ENCODE data around the gene ATP2B3. TPM values are rescaled to one million over a fixed set of nuclear protein-coding genes. Genes with fewer than 3 reads are reported as not detected.

The ATP2B3 gene
- total RNA-seq, 1 donor from 2014 or later = not detected

DNA sequence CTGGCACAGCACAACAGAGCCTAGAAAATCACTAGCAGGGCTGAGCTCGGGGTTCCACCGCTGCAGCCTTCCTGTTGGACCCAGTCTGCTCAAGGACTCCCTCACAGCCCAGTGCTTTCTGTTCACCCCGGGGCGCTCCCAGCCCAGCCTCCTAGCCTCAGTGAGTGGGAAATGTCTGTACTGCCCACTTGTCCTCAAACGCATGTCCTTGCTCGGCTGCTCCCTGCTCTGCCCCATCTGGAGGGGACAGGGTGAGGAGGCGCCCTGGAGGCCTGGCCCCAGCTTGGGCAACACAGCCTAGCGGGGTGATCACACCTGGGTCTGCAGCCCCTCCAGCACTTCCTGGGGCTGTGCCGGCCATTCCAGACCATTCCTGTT is 93.4 kb downstream of the ATP2B3 start:
- no peak for DNase-seq (ENCODE audit: low read depth, low spot score)

DNA sequence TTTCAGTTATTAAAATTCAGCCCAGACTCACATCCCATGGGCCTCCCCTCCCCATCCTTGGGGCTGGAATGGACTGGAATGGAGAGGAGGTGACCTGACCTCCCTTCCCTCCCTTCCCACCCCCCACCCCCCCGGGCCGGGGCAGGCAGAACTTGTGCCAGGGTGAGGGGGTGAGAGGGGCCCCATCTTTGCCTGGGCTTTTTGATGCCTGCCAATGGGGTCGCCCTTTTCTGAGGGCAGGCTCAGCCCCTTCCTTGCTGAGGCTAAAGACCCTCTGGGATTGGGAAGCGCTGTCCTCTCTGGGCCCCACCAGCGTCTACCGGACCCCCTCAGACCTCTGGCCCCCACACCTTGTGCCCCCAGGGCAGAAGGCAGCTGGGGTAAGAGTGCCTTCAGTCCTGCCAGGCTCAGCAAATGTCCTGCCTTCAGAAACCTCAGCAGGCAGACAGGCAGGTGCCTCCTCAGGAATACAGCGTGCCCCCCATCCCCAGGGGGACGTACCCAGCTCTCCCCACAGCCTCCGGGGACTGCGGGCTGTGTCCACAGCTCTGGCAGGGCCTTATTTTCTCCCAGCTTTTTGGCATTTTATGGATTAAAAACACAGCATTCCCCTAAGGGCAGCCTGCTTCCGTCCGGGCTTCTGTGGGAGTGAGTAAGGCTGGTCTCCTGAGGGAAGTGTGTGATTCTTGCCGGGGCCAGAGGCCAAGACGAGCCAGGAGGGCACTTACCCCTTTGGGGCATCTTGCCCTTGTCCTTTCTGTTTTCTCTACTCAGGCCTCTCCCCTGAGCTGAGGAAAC is 94.1 kb downstream of the ATP2B3 start:
- DNase-seq (ENCODE audit: low read depth, low spot score) = no peak

DNA sequence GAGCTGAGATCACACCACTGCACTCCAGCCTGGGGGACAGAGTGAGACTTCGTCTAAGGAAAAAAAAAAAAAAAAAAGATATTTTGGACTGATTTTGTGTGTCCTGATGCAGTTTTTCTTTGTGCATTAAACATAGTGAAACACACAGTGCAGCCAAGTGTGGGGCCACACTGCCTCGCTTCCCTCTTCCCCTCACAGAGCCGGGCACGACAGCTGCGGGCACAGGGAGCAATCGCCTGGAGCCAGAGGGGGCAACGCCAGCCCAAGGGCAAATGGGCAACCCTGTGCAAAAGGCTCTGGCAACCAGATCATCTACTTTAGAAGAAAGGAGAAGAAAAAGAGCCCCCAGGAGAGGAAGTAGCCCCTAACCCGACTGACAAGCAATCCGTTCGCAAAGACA is 95.0 kb downstream of the ATP2B3 start:
- DNase-seq (ENCODE audit: low read depth, low spot score) = no peak

DNA sequence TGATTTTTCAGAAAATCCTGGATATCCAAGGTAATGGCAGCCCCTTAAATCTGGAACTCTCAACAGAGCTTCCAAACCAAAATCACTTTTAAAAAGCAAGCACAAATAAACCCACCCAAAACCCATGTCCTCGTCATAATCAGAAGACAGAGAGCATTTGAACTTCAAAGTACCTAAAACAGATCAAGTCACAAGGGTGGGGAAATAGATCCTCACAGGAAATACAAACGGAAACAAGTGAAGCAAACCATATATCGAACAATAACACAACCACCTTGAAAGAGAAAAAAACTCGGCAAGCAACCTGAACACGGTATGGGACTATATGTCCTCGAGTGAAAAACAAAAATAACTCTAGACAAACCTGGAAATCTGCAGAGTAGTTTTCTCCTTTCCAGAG is 97.4 kb downstream of the ATP2B3 start:
- no peak for DNase-seq (ENCODE audit: low read depth, low spot score)

DNA sequence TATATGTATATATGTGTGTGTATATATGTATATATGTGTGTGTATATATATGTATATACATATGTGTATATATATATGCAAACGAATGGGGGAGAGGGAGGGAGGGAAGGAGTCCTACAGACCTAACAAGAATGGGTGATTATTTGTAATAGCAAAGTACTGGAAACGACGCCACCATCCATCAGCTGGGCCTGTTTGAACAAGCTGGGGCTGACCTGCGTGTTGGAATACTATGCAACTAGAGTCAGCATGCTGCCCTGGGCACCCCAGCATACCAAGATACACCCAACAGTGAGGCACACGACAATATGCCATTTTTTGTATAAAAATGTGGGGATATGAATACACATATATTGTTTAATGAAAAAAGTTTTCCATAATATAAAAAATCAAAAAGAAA is 103.1 kb downstream of the ATP2B3 start:
- no peak for DNase-seq (ENCODE audit: low read depth, low spot score)

DNA sequence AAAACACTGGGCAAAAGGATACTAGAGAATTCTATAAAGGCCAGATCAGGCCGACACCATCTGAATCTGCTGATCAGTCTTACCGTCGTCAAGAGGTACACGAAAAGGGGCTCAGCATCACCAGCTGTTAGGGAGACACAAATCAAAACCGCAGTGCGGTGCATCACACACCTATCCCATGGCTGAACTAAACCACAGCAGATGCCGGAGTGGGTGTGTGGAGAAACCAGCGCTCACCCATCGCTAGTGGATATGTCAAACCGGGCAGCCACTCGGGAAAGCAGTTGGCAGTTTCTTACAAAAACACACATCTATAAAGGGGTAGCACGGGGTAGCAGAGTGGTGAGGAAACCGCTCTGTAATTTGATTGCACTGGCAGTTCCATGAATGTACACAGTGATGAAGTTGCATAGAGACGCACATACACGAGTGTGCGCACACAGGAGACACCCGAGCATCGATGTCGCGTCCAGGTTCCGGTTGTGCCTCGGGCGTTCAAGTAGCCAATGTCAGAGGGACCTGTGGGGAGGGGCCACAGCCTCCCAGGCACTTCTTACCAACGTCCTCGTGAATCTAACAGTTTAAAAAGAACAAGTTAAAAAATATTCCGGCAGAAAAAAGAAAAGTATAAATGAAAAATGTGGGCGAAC is 104.6 kb downstream of the ATP2B3 start:
- DNase-seq (ENCODE audit: low read depth, low spot score) = no peak

DNA sequence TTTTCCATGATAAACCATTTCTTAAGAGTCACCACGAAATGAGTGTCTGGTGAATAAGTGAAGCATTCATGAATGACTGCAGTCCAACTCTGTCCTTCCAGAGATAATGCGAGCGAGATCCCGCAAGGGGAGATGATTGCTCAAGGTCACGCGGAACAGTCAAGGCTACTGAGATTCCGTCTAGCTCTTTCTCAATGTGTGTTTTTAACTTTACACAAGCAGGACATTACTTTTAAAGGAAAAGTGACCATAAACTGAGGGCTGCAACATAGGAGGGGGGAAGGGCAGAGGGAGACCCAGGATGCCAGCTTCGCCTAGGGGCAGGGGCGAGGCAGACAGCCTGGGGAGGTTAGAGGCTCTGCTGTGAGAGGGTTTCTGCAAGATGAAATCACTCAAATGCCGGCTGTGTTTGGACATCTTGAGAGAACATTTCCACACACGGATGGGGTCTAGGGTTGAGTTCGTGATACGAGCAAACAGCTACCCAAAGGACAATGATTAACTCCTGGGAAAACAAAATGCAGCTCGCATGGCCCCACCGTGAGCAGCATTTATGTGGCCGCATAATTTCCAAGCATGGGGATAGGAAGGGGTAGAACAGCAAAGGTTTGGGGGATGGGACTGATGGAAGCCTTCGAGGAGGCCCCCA is 105.3 kb downstream of the ATP2B3 start:
- no peak for DNase-seq (ENCODE audit: low read depth, low spot score)

DNA sequence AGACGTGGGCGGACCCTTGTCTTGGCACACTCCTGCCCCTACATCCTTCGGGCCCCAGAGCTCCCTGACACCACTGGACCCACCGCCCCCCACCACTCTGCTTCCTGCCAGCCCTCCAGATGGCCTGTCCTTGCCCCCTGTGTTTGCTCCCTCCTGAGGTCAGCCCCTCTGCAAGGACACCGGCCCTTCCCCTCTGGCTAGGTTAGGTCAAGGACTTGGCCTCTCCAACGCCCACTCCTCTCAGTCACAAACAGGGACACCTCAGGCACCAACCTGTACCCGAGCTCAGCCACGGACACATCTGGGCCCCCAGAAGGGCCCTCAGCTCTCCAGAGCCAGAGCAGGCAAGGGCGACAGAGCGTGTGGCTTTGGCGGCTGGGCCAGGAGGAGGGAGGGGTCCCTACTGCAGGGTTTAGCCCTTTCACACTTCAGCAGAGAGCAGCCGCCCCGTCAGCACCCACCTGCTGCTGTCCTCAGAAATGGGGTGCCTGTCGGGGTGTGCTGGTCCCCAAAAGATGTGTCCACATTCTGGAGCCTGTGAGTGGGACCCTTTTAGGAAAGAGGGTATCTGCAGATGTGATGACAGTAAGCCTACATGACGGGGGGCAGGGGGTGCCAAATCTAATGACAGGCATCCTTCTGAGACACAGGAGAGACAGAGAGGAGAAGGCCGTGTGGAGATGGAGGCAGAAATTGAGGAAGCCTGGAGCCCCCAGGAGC is 106.0 kb downstream of the ATP2B3 start:
- DNase-seq (ENCODE audit: low read depth, low spot score) = no peak

DNA sequence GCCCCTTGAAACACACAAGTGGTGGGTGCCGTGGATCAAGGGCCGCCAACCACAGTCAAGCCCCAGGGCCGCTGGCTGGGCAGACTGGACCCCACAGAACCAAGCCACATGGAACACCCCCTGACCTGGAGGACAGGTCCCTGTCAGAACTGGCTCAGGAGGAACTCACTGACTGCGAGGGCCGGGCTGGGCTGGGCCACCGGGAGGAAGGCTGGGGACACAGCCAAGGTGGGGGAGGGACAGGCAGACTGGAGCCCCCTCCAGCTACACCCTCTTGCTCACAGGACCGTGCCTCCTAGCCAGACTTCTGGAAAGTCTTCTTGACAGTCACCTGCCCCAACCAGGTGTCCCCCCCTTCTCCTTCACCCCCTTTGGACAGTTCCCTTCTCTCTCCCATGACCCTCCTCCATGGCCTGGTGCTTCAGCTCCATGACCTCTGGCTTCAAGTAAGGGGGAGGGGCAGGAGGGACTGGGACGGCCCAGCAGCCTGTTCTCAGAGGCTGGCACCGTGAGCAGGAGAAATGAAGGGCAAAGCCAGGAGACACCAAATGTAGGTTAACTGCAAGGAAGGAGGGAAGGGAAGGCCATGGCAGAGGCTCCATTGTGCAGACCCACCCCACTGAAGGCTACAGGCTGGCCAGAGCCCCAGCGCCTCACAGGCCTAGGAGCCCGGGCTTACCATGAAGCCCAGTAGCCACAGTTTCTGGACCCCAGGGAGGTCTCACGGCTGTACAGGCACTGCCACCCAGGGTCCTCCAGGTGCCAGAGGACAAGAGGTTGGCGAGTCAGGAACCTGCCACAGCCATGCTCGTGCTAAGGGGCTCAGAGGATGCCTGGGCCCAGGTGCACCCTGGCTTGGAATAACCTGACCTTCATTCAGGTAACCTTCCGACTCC is 107.0 kb downstream of the ATP2B3 start:
- DNase-seq (ENCODE audit: low read depth, low spot score) = no peak

DNA sequence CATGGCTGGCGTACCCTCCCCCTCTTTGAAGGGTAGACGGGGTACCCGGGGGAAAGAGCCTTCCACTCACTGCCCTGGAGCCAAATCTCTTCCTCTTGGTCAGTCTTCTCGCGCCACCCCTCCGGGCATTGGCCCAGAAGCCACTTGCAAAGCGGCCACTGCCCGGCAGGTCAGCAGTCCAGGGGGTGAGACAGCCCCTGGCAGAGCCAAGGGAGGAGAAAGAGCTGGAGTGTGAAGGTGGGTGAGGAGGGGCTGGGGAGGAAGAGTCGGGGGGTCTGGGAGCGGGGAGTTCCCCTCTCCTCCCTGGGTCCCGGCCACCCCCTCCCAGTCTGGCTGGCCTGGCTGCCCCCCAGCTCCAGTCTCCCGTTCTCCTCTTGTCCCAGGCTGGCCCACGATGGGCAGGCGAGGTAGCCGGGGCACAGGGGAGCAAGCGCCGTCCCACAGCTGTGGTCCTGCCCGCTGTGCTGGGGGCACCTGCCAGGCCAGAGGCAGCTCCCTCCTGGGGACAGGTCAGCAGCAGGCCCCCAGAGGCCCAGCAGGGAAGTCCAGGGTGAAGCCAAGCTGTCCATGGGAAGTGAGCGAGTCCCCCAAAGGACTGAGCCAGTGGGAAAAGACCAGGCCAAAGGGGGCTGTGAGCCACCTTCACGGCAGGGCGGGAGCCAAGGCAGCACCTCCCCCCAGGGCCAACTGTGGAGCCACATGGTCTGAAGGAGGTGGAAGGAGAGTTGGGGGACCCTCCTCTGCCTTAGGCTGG is 108.0 kb downstream of the ATP2B3 start:
- no peak for DNase-seq (ENCODE audit: low read depth, low spot score)

DNA sequence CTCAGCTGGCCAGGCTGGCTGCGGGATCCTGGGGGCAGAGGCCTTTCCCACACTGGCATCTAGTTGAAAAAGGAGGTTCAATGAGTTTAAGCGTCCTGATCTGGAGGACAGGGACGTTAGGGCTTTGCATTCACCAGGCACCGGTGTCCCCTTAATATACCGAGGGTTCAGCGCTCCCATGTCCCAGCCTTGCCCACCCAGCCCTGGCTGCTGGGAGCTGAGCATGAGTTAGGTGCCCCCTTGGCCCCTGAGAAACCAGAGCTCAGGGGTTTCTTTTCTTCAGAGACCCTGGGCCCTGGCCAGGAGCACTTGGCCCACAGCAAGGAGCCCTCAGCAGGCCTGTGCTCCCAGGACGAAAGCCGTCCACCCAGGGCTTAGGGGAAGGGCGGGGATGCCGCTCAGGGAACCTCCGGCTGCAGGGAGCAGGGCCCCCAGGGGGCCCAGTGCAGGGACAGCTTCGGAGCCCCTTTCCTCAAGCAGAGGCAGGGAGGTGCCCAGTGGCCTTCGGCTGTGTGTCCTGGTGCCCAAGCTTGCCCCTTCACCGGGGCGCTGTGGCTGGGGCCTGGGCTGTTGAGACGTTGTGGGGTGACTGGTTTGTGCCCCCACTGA is 108.7 kb downstream of the ATP2B3 start:
- no peak for DNase-seq (ENCODE audit: low read depth, low spot score)

DNA sequence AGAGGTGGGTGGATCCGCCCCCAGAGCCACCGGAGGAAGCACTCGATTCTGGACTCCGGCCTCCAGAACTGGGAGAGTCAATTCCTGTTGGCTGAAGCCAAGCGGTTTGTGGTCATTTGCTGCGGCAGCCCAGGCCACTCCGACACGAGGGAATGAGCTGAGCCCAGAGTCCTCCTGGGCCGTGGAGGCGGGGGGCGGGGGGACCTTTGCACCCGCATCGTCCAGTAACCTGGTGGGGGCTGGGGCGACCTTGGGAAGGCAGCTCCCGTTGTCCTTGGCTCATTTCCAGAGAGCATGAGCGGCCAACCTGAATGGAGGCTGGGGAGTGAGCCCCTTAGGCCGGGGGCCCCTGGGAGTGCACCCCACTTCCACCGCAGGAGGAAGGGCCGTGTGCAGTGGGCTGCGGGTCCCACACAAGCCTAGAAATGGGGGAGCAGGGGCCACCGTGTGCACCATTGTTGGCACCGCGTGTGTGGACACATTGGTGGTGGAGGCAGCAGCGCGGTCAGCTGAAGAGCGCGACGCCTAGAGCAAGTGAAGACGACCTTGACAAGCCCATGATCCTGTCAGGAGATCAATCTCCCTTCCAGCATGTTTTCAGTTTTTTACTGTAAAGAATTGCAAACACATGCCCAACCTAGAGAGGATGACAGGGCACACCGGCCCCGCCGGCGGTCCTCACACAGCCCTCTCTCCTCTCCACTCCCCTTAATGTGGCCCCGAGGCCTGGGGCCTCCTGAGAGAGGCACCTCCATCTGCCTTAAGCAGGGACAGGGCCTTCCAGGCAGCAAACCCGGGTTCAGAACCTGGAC is 109.6 kb downstream of the ATP2B3 start:
- DNase-seq (ENCODE audit: low read depth, low spot score) = no peak

DNA sequence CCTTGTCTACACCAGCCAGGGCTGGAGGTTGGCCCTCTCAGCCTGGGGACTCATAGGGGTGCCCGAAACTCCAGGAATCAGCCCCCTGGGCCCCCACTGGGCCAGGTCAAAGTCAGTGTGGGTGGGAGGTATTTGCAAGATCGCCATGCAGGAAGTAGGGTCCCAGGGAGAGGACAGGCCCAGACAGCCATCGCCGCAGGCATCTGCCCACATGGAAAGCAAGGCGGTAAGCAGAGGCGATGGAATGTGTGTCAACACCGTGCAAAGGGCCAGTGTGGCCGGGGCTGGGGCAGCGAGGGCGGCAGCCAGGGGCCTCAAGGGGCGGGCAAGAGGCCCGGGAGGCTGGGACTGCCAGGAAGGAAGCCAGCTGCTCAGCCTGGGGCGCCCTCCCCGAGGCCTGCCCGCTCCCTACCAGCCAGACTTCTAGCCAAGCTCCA is 110.3 kb downstream of the ATP2B3 start:
- no peak for DNase-seq (ENCODE audit: low read depth, low spot score)

DNA sequence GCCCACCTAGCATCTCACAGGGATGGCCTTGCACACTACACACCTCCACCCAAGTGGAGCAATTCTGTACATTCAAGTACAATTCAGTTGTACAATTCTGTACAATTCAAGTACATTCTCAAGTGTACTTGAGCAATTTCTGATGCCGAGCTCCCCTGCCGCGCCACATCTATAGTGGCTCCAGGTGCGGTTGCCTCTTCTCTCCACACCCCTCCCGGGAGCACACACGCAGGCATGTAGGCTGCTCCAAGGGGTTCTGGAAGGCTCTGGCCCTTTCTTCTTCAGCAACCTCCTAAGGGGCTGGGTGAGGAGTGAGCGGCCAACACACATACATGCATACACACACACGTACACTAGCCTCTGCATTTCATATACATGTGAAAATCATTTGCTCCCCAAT is 110.7 kb downstream of the ATP2B3 start:
- DNase-seq (ENCODE audit: low read depth, low spot score) = no peak

DNA sequence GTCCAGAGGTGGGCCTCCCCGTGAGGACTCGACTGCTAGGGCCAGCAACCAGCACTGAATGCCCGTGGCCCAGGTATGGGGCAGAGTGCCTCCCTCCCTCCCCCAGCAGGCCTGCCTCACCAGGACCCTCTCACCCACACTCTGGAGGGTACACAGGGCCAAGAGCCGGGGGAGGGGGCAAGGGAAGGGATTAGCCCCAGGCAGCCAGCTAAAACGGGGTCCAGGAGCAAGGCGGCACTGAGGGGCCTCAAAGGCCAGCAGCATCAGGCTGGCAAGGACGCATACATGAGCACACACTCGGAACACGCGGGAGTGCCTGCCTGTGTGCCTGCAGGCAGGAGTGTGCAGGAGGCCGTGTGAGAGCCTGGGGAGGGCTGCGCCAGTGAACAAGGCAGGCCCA is 111.2 kb downstream of the ATP2B3 start:
- no peak for DNase-seq (ENCODE audit: low read depth, low spot score)

DNA sequence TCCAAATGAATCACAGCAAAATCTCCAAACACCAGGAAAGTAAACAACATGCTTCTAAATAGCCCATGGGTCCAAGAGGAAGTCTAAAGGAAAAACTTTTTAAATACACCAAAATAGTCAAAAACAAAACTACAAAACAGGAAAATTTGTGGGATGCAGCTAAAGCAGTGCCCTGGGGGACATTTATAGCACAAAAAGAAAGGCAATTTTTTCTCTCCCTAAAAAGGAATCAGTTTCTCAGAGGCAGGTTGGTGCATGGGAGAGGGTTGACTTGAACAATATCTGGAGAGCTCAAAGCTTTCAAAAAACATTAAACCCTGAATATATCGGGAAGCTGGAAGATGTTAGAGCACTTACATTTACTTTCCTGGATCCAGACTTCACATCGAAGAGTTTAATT is 113.9 kb downstream of the ATP2B3 start:
- DNase-seq (ENCODE audit: low read depth, low spot score) = no peak

DNA sequence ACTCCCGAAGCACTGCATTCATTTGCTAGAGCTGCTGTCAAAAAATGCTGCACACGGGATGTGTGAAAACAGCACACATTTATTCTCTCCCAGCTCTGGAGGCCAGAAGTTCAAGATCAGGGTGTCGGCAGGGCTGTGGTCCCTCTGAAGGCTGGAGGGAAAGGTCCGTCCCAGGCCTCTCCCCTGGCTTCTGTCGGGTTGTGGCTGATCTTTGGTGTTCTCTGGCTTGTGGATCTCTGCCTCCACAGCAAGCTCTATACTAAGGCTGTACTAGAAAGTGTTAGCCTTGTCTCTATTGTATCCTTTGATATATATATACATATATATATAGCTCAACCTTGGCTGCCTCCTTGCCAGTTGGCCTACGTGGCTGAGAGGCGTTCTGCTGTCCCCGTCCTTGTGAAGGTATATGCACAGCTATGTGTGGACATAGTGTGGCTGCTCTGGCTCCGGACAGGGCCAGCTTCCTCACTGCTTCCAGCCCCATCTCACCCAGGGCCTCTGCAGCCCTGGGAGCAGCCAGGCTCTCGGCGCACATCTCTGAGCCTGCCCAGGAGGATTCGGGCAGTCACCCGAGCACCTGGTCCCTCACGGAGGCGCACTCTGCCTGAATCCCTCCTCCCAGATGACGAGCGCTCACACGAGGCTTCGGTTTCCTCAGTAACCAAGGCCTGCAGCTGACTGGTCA is 114.6 kb downstream of the ATP2B3 start:
- DNase-seq (ENCODE audit: low read depth, low spot score) = no peak
